Caco-2 (cell line): ENCODE measurements around the gene MACROD2. TPM values are rescaled to one million over a fixed set of nuclear protein-coding genes. Genes with fewer than 3 reads are reported as not detected.
A peak's percentile ranks its signal among the peaks of the same experiment; 100 is the strongest.

Experiments
- BruUV-seq: library from RNA; stranded (reverse); fragments of 400-500 nt; replicated peaks from 2 replicates; lab custom pipeline; 2021; lab: Mats Ljungman, UMichigan
- CTCF ChIA-PET: fragments of 300-600 bp; sonication (Branson Sonifier 250); formaldehyde crosslinking; loops from one replicate; lab custom pipeline; 2022; ENCODE audit warnings: antibody characterized with exemption; lab: Charles Lee
- POLR2A ChIA-PET: fragments of 300-600 bp; sonication (Branson Sonifier 250); formaldehyde crosslinking; loops from one replicate; lab custom pipeline; 2022; ENCODE audit warnings: antibody characterized with exemption; lab: Charles Lee
- DNase-seq, 2 experiments: peaks; one replicate each; pipeline versions ENCODE4 v3.0.0 to v3.0.0-alpha.2; 2020 to 2022
- H3K27me3 ChIP-seq: replicated peaks from 2 replicates; pipeline ENCODE4 v1.6.0; 2011; ENCODE audit warnings: low read length; ENCODE audit not compliant: control insufficient read depth, insufficient read depth
- H3K36me3 ChIP-seq: 2 replicates; pipeline ENCODE4 v1.5.1; 2011; ENCODE audit warnings: low read length; ENCODE audit not compliant: control insufficient read depth, insufficient read depth
- H3K4me1 ChIP-seq: fragments of 250-450 bp; sonication (Bioruptor Pico); 2 replicates; pipeline ENCODE4 v1.5.1; 2020; ENCODE audit warnings: mild to moderate bottlenecking
- H3K4me3 ChIP-seq: 2 replicates; pipeline ENCODE4 v1.5.1; 2011; ENCODE audit warnings: low read depth, mild to moderate bottlenecking, control low read depth, low read length
- H3K9me3 ChIP-seq: fragments of 250-450 bp; sonication (Bioruptor Pico); 2 replicates; pipeline ENCODE4 v1.5.1; 2020; ENCODE audit warnings: mild to moderate bottlenecking, moderate library complexity
- H3K27ac Mint-ChIP-seq: one replicate; pipeline ENCODE4 v1.8.0; 2022; ENCODE audit warnings: mixed read lengths; ENCODE audit not compliant: unreplicated experiment
- H3K27me3 Mint-ChIP-seq: one replicate; pipeline ENCODE4 v1.8.0; 2022; ENCODE audit warnings: mixed read lengths; ENCODE audit not compliant: insufficient read depth, unreplicated experiment
- H3K36me3 Mint-ChIP-seq: one replicate; pipeline ENCODE4 v1.8.0; 2022; ENCODE audit warnings: mild to moderate bottlenecking, mixed read lengths; ENCODE audit not compliant: insufficient read depth, unreplicated experiment
- H3K4me1 Mint-ChIP-seq: one replicate; pipeline ENCODE4 v1.8.0; 2022; ENCODE audit warnings: low read depth, mixed read lengths; ENCODE audit not compliant: unreplicated experiment
- H3K4me3 Mint-ChIP-seq: one replicate; pipeline ENCODE4 v1.8.0; 2022; ENCODE audit warnings: mild to moderate bottlenecking, moderate library complexity, mixed read lengths; ENCODE audit not compliant: unreplicated experiment
- H3K9me3 Mint-ChIP-seq: one replicate; pipeline ENCODE4 v1.8.0; 2022; ENCODE audit warnings: mixed read lengths; ENCODE audit not compliant: unreplicated experiment
- CTCF ChIP-seq, 2 experiments: fragments of 200-600 bp in 1 of 2; IDR thresholded peaks; 1 replicate in 1 of 2; 2 replicates in 1 of 2; pipeline versions ENCODE4 v1.5.1 to v1.8.0; 2011 to 2022; ENCODE audit warnings: antibody characterized with exemption in 1 of 2, control low read depth in 1 of 2, inconsistent platforms in 1 of 2, low read depth in 1 of 2, low read length in 1 of 2, mild to moderate bottlenecking in 1 of 2, moderate library complexity in 1 of 2; ENCODE audit not compliant: insufficient read depth in 1 of 2, severe bottlenecking in 1 of 2, unreplicated experiment in 1 of 2
- intact Hi-C: fragments of 100-400 bp; cut with micrococcal nuclease; formaldehyde crosslinking; loops from one replicate; pipeline ENCODE4 v1.10.0; 2022; ENCODE audit not compliant: unreplicated experiment
- total RNA-seq: library from RNA; stranded (reverse); gene quantifications from 2 replicates; pipeline ENCODE4 v1.2.3, GENCODE V29; 2022

Gene MACROD2
- total RNA-seq, 1 experiment from 2014 or later, result 6.4 TPM

GRCh38 chr20:14992153-14992552 is 996.8 kb downstream of the MACROD2 start:
- CTCF ChIA-PET, result no interaction called here
- H3K4me3 Mint-ChIP-seq, result no peak overlapping the region
- no peak for TF ChIP-seq CTCF (IDR thresholded peaks at IDR 0.05; ENCODE audit: insufficient read depth in 1 of 2, low read depth in 1 of 2, low read length in 1 of 2, severe bottlenecking in 1 of 2, unreplicated experiment in 1 of 2)
- intact Hi-C loops, result no loop called here
- peaks cover 17% of the 10 kb centered on the region for H3K4me1 Mint-ChIP-seq
- H3K36me3 ChIP-seq, result no peaks in the 10 kb centered on the region
- H3K4me3 ChIP-seq, result no peak overlapping the region
- 0 out of 2 replicates have a peak, but pooled peaks cover under 1% of the 10 kb centered on the region for H3K9me3 ChIP-seq
- no peaks in the 10 kb centered on the region for H3K9me3 Mint-ChIP-seq
- no peak for DNase-seq
- POLR2A ChIA-PET, result no interaction called here
- no peaks in the 10 kb centered on the region for H3K27me3 Mint-ChIP-seq
- peak overlapping the region; percentile 48 for H3K27ac Mint-ChIP-seq
- H3K36me3 Mint-ChIP-seq, result peaks cover 5% of the 10 kb centered on the region
- H3K4me1 ChIP-seq, result peaks cover 29% of the 10 kb centered on the region
- H3K27me3 ChIP-seq, result no peaks in the 10 kb centered on the region
- no TSS peak for BruUV-seq

GRCh38 chr20:14992961-14993360 is 997.6 kb downstream of the MACROD2 start:
- intact Hi-C loops, result no loop called here
- ChIA-PET CTCF (no interaction called here), POLR2A (no interaction called here)
- Mint-ChIP-seq H3K27ac (no peak overlapping the region), H3K27me3 (no peaks in the 10 kb centered on the region), H3K9me3 (peaks cover 8% of the 10 kb centered on the region), H3K36me3 (peaks cover 5% of the 10 kb centered on the region), H3K4me3 (no peak overlapping the region), H3K4me1 (peaks cover 17% of the 10 kb centered on the region)
- H3K4me1 ChIP-seq, result peaks cover 21% of the 10 kb centered on the region
- DNase-seq, result no peak
- H3K9me3 ChIP-seq, result no peaks in the 10 kb centered on the region
- no peak overlapping the region for H3K4me3 ChIP-seq
- no peak for TF ChIP-seq CTCF (IDR thresholded peaks at IDR 0.05; ENCODE audit: insufficient read depth in 1 of 2, low read depth in 1 of 2, low read length in 1 of 2, severe bottlenecking in 1 of 2, unreplicated experiment in 1 of 2)
- no TSS peak for BruUV-seq
- no peaks in the 10 kb centered on the region for H3K27me3 ChIP-seq
- H3K36me3 ChIP-seq, result no peaks in the 10 kb centered on the region

- ChIA-PET POLR2A (interaction anchor here (0.5 kb wide), 1 partner anchor 53 kb away, joined by 3 read pairs; no protein-coding TSS in a partner anchor), CTCF (no interaction called here)
- Mint-ChIP-seq H3K9me3 (peaks cover 18% of the 10 kb centered on the region), H3K4me1 (peaks cover 11% of the 10 kb centered on the region), H3K36me3 (peaks cover 5% of the 10 kb centered on the region), H3K27me3 (no peaks in the 10 kb centered on the region), H3K27ac (no peak overlapping the region), H3K4me3 (no peak overlapping the region)
- intact Hi-C loops, result no loop called here
- no peaks in the 10 kb centered on the region for H3K36me3 ChIP-seq
- no peak overlapping the region for H3K4me3 ChIP-seq
- no peak for TF ChIP-seq CTCF (IDR thresholded peaks at IDR 0.05; ENCODE audit: insufficient read depth in 1 of 2, low read depth in 1 of 2, low read length in 1 of 2, severe bottlenecking in 1 of 2, unreplicated experiment in 1 of 2)
- DNase-seq, result no peak
- no peaks in the 10 kb centered on the region for H3K27me3 ChIP-seq
- H3K9me3 ChIP-seq, result 0 out of 2 replicates have a peak, but pooled peaks cover 4% of the 10 kb centered on the region
- peaks cover 12% of the 10 kb centered on the region for H3K4me1 ChIP-seq
- no TSS peak for BruUV-seq
These were observed 1001.8 kb downstream of the MACROD2 start for GRCh38 chr20:14996883-14997672.
